Measurements from ENCODE around the gene GLI1. TPM values are rescaled to one million over a fixed set of nuclear protein-coding genes. Genes with fewer than 3 reads are reported as not detected.

GLI1 gene
- total and polyA plus RNA-seq, 2 of the 13 experiments (the other 11 are each of a cell fraction or from before 2014, with no cell fraction given) = 0.09 to 0.20 TPM

GRCh38 chr12:57521525-57522010, 62.0 kb downstream of the GLI1 start (continued):
- TF ChIP-seq DDIT3 (CRISPR knock-in tag; IDR thresholded peaks at IDR 0.05) (no peak), RFXAP (CRISPR knock-in tag; IDR thresholded peaks at IDR 0.05; ENCODE audit: borderline replicate concordance) (no peak), TBL1XR1 (IDR thresholded peaks at IDR 0.05; ENCODE audit: borderline replicate concordance, low read length, partially characterized antibody) (peak; percentile 4), ZNF883 (CRISPR knock-in tag; IDR thresholded peaks at IDR 0.05; ENCODE audit: not compliant biosample characterization) (no peak), POLR2AphosphoS2 (IDR thresholded peaks at IDR 0.05; ENCODE audit: low read depth, low read length) (0 out of 2 replicates have a peak, but pooled peaks have one; percentile 28), PLSCR1 (CRISPR knock-in tag; IDR thresholded peaks at IDR 0.05; ENCODE audit: borderline replicate concordance) (no peak), TFDP1 (CRISPR knock-in tag; IDR thresholded peaks at IDR 0.05; ENCODE audit: borderline replicate concordance) (no peak), HNF1B (CRISPR knock-in tag; IDR thresholded peaks at IDR 0.05) (no peak), ZNF343 (CRISPR knock-in tag; IDR thresholded peaks at IDR 0.05) (peak; percentile 82), ZNF780A (CRISPR knock-in tag; IDR thresholded peaks at IDR 0.05) (no peak), HOXA9 (CRISPR knock-in tag; IDR thresholded peaks at IDR 0.05; ENCODE audit: borderline replicate concordance) (no peak), TSC22D2 (CRISPR knock-in tag; IDR thresholded peaks at IDR 0.05; ENCODE audit: borderline replicate concordance) (no peak), ZNF569 (CRISPR knock-in tag; IDR thresholded peaks at IDR 0.05; ENCODE audit: borderline replicate concordance) (no peak), PTBP1 (IDR thresholded peaks at IDR 0.05; ENCODE audit: low read depth, low read length, poor library complexity, severe bottlenecking) (no peak), KLF9 (CRISPR knock-in tag; IDR thresholded peaks at IDR 0.05; ENCODE audit: low read depth) (no peak), ZNF782 (CRISPR knock-in tag; IDR thresholded peaks at IDR 0.05; ENCODE audit: borderline replicate concordance) (no peak), ZFAT (CRISPR knock-in tag; conservative IDR thresholded peaks at IDR 0.05) (no peak), IKZF4 (CRISPR knock-in tag; IDR thresholded peaks at IDR 0.05; ENCODE audit: borderline replicate concordance, low read depth, not compliant biosample characterization) (no peak), YEATS4 (CRISPR knock-in tag; IDR thresholded peaks at IDR 0.05; ENCODE audit: borderline replicate concordance) (no peak), ATF3 (CRISPR knock-in tag; IDR thresholded peaks at IDR 0.05) (no peak), ZNF879 (CRISPR knock-in tag; IDR thresholded peaks at IDR 0.05) (no peak), RBAK (CRISPR knock-in tag; IDR thresholded peaks at IDR 0.05) (no peak), CREB1 (IDR thresholded peaks at IDR 0.05) (no peak), CREB1 (CRISPR knock-in tag; IDR thresholded peaks at IDR 0.05) (no peak), ZBTB20 (CRISPR knock-in tag; IDR thresholded peaks at IDR 0.05; ENCODE audit: borderline replicate concordance, low read depth) (no peak), ZNF253 (CRISPR knock-in tag; IDR thresholded peaks at IDR 0.05; ENCODE audit: borderline replicate concordance) (no peak), ARNT2 (CRISPR knock-in tag; IDR thresholded peaks at IDR 0.05; ENCODE audit: low read depth) (no peak), PPARG (CRISPR knock-in tag; conservative IDR thresholded peaks at IDR 0.05) (no peak)

Data from HepG2 (cell line).